ENCODE measurements around the gene MIPOL1.
"Not testable (repeated sequence)": the region's sequence is repeated elsewhere in the genome, so short reads cannot be mapped to it uniquely, and the experiment has no call there.

MIPOL1 gene

GRCh38 chr14:37236044-37236443, 38.3 kb downstream of the MIPOL1 start:
- DNase-seq, result not testable (repeated sequence)

GRCh38 chr14:37237094-37237493, 39.4 kb downstream of the MIPOL1 start:
- no peak for DNase-seq

- no peak for DNase-seq
Observed at GRCh38 chr14:37237735-37238200, 40.0 kb downstream of the MIPOL1 start.

GRCh38 chr14:37241198-37241597, 43.5 kb downstream of the MIPOL1 start:
- no peak for DNase-seq

- peak; percentile 11 for DNase-seq
Observed at GRCh38 chr14:37246427-37246829, 48.7 kb downstream of the MIPOL1 start.

GRCh38 chr14:37247791-37248461, 50.2 kb downstream of the MIPOL1 start:
- no peak for DNase-seq

GRCh38 chr14:37251775-37252174, 54.0 kb downstream of the MIPOL1 start:
- DNase-seq, result no peak

GRCh38 chr14:37252434-37252833, 54.7 kb downstream of the MIPOL1 start:
- no peak for DNase-seq

- DNase-seq, result no peak
Observed at GRCh38 chr14:37253905-37254304, 56.2 kb downstream of the MIPOL1 start.

GRCh38 chr14:37254411-37254947, 56.7 kb downstream of the MIPOL1 start:
- no peak for DNase-seq

- DNase-seq, result no peak
Observed at GRCh38 chr14:37257501-37258070, 59.8 kb downstream of the MIPOL1 start.

GRCh38 chr14:37262649-37263048, 64.9 kb downstream of the MIPOL1 start:
- no peak for DNase-seq

GRCh38 chr14:37263656-37264236, 66.0 kb downstream of the MIPOL1 start:
- no peak for DNase-seq

- DNase-seq, result no peak
Observed at GRCh38 chr14:37268788-37269187, 71.1 kb downstream of the MIPOL1 start.

GRCh38 chr14:37270629-37271028, 72.9 kb downstream of the MIPOL1 start:
- no peak for DNase-seq

- DNase-seq, result no peak
Observed at GRCh38 chr14:37272569-37272968, 74.8 kb downstream of the MIPOL1 start.

GRCh38 chr14:37274652-37275051, 76.9 kb downstream of the MIPOL1 start:
- DNase-seq, result no peak

GRCh38 chr14:37275963-37276362, 78.2 kb downstream of the MIPOL1 start:
- DNase-seq, result no peak

GRCh38 chr14:37278636-37279538, 81.2 kb downstream of the MIPOL1 start:
- DNase-seq, result no peak

GRCh38 chr14:37279818-37280217, 82.1 kb downstream of the MIPOL1 start:
- DNase-seq, result no peak

- no peak for DNase-seq
Observed at GRCh38 chr14:37284760-37285159, 87.0 kb downstream of the MIPOL1 start.

GRCh38 chr14:37285220-37285619, 87.5 kb downstream of the MIPOL1 start:
- no peak for DNase-seq

- no peak for DNase-seq
Observed at GRCh38 chr14:37289688-37290087, 92.0 kb downstream of the MIPOL1 start.
